Spleen (tissue), 11 donors: ENCODE results near the gene ABCA1. TPM values are rescaled to one million over a fixed set of nuclear protein-coding genes. Genes with fewer than 3 reads are reported as not detected.

Experiments
- DNase-seq: peaks from one replicate; pipeline ENCODE4 v3.0.0-alpha.2; 2020
- H3K27ac ChIP-seq, 8 donors: fragments of 200-600 bp; sonication (generic) in 7 of 8; 1 replicate in 4 of 8; 2 replicates in 4 of 8; pipeline versions ENCODE4 v1.5.0 to v1.8.0; 2016 to 2021; ENCODE audit warnings: inconsistent platforms in 4 of 8, mild to moderate bottlenecking in 4 of 8, moderate library complexity in 1 of 8
- H3K27me3 ChIP-seq, 7 donors: fragments of 200-600 bp; sonication (generic) in 6 of 7; replicated peaks in 1 of 7; 1 replicate in 4 of 7; 2 replicates in 3 of 7; pipeline versions ENCODE4 v1.5.0 to v1.8.0; 2016 to 2021; ENCODE audit warnings: inconsistent platforms in 3 of 7, mild to moderate bottlenecking in 1 of 7
- H3K36me3 ChIP-seq, 6 donors: fragments of 200-600 bp; sonication (generic) in 5 of 6; 1 replicate in 4 of 6; 2 replicates in 2 of 6; pipeline versions ENCODE4 v1.5.0 to v1.8.0; 2016 to 2021; ENCODE audit warnings: inconsistent platforms in 2 of 6
- H3K4me1 ChIP-seq, 6 donors: fragments of 200-600 bp; sonication (generic) in 5 of 6; 1 replicate in 3 of 6; 2 replicates in 3 of 6; pipeline versions ENCODE4 v1.5.0 to v1.8.0; 2016 to 2021; ENCODE audit warnings: inconsistent platforms in 3 of 6
- H3K4me3 ChIP-seq, 8 donors: fragments of 200-600 bp; sonication (generic) in 7 of 8; 1 replicate in 4 of 8; 2 replicates in 4 of 8; pipeline versions ENCODE4 v1.5.0 to v1.8.0; 2016 to 2021; ENCODE audit warnings: inconsistent platforms in 4 of 8, mild to moderate bottlenecking in 4 of 8, moderate library complexity in 2 of 8
- H3K9me3 ChIP-seq, 8 donors: fragments of 200-600 bp; sonication (generic) in 7 of 8; 1 replicate in 4 of 8; 2 replicates in 4 of 8; pipeline versions ENCODE4 v1.5.0 to v1.8.0; 2016 to 2021; ENCODE audit warnings: inconsistent platforms in 4 of 8
- POLR2A ChIP-seq, 3 donors: fragments of 450-650 bp; IDR thresholded peaks; one replicate each; pipeline ENCODE4 v1.5.1; 2017; ENCODE audit warnings: antibody characterized with exemption in 3 of 3, mild to moderate bottlenecking in 1 of 3
- POLR2AphosphoS5 ChIP-seq, 3 donors: sonication (generic); formaldehyde crosslinking; IDR thresholded peaks; one replicate each; pipeline ENCODE4 v1.5.1; 2017; ENCODE audit warnings: antibody characterized with exemption in 3 of 3
- WGBS, 5 donors: extraction: QIAGEN DNeasy Blood & Tissue Kit in 3 of 5; methylation state at CpG; one replicate each; pipeline versions ENCODE4 v1.1.5 to v1.1.7; 2013 to 2018; 5-methylcytosine and 5-hydroxymethylcytosine counted together
- intact Hi-C: fragments of 100-400 bp; cut with DNase I; formaldehyde crosslinking; loops from one replicate; pipeline ENCODE4 v1.15.0; 2023; ENCODE audit warnings: low total_unique reads
- polyA plus RNA-seq, 3 donors: library from polyadenylated mRNA; stranded (reverse); fragments of 200-250 nt; gene quantifications; one replicate each; pipeline ENCODE4 v1.2.1, GENCODE V29; 2013
- total RNA-seq, 7 donors: library from RNA; depleted of rRNA in 3 of 7; stranded (reverse); fragments of >200 nt in 3 of 7; fragmentation: NEBNext Ultra II Directional in 4 of 7; extraction: Animal tissue kit (Norgen Biotek cat#: 25700) in 4 of 7; gene quantifications; one replicate each; pipeline versions ENCODE4 v1.1.0 to v1.2.1, GENCODE V29; 2016 to 2021
- TF ChIP-seq, protein P1 (sequence below), 11 experiments: fragments of 200-600 bp in 7 of 11; fragments of 450-650 bp in 4 of 11; sonication (generic) in 4 of 11; IDR thresholded peaks in 8 of 11; conservative IDR thresholded peaks in 3 of 11; 1 replicate in 7 of 11; 2 replicates in 4 of 11; pipeline versions ENCODE4 v1.4.0 to v1.8.0; 2016 to 2021; ENCODE audit warnings: antibody characterized with exemption in 11 of 11, inconsistent platforms in 4 of 11, mild to moderate bottlenecking in 1 of 11
- donor health status: healthy with polysubstance abuse.
- donor health status: DM: no; HTN: no; CAD: no; lungs with moderate emphysema.
- donor health status: DM: no; HTN: no; CAD: no.
- donor health status: Bipolar disorder and iron deficiency.
- donor health status: healthy.
- donor health status: DM: no; HTN: no; CAD: no.
- donor health status: DM: yes; HTN: yes; CAD: no.

Gene ABCA1
- total and polyA plus RNA-seq, 10 donors: 4.5 to 78.4 (median 60.2) TPM

DNA sequence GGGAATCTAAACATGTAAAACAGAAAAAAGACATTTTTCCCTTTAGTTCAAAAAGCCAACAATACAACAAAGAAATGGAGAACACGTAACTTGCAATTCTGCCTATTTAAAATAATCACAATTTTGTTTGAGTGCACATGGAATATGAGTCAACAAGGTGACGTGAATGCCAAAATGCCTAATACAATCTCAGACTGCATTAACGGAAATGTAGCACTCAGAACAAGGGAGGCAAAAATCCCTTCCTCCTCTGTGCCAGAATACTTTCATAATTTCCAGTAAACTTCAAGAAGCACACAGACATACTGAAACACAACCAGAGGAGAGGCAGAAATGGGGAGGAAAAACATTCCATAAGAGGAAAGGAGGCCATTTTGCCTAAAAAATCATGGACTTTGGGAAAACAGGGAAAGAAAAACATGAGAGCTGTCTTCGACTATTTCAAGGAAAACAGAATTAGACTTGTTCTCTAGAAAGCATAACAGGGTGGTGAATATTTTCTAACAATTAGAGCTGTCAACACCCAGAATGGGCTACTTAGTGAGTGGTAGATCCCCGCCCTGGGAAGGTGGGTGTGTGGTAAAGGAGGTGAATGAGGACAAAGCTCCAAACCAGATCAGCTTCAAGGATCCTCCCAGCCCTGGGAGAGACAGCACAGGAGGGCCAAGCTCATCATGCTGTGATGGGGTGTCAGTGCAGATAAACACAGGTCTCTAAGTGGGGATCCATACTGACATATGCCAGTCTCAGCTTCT is 48.2 kb downstream of the ABCA1 start:
- no peaks in the 10 kb centered on the region for H3K9me3 ChIP-seq
- peaks cover 0 to 100% (median 10%) of the 10 kb centered on the region in 6 donors for H3K36me3 ChIP-seq
- H3K27ac ChIP-seq: peak overlapping the region in 7 of 8 donors; percentile 48 to 75 (median 58)
- intact Hi-C loops: no loop called here
- H3K4me1 ChIP-seq: no peaks in the 10 kb centered on the region
- no peak for DNase-seq
- TF ChIP-seq POLR2AphosphoS5 (IDR thresholded peaks at IDR 0.05): peak in 1 of 3 donors; percentile 22
- TF ChIP-seq POLR2A (IDR thresholded peaks at IDR 0.05): no peak
- 77 to 89% (median 83%) methylated on average over 5 of the region's 5 CpGs for WGBS, 5 donors
- H3K4me3 ChIP-seq: no peak overlapping the region
- H3K27me3 ChIP-seq: no peaks in the 10 kb centered on the region

DNA sequence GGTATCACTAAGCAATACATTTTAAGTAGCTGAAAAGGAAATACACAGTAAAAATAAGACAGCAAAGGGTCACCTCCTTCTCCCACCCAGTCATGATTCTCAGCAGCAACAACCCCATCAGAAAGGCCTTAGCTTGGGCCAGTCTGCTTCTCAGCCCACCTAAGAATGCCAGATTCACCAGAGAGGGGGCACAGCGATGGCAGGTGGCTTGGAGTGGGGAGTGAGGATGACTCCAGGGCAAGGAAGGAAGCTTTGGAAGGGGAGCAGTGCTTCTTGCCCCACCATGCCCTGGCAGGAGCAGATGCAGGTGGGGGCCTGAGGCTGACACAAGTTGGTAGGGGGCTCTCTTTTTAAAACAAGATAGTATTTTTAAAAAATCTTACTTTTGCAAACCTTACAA is 51.4 kb downstream of the ABCA1 start:
- DNase-seq: no peak
- 83 to 100% (median 98%) methylated on average over 1 of the region's 1 CpG for WGBS, 5 donors
- intact Hi-C loops: no loop called here

DNA sequence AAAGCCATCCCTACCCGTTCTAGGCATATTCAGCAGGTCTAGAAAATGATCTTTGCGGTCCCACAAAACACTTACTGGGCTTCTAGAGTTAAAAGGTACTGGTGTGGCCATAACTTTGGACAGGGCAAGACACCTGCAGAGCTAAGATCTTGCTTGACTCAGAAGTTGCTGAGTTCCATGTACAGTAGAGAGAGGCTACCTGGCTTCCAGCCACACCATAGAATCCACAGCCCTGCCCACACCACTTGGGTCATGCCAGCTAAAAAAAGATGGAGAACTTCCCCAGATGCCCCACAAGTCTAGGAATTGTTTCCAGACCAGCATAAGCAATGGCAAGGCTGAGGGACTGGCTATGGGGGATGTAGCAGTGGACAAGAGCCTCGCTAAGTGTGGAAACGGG is 52.1 kb downstream of the ABCA1 start:
- intact Hi-C loops: no loop called here
- DNase-seq: no peak
- Histone ChIP-seq H3K4me1 (peaks cover 0 to 32% (median 23%) of the 10 kb centered on the region in 6 donors), H3K36me3 (peaks cover 0 to 69% (median 0%) of the 10 kb centered on the region in 6 donors), H3K4me3 (no peak overlapping the region), H3K27ac (no peak overlapping the region), H3K27me3 (no peaks in the 10 kb centered on the region), H3K9me3 (no peaks in the 10 kb centered on the region)
- TF ChIP-seq, protein P1, sequence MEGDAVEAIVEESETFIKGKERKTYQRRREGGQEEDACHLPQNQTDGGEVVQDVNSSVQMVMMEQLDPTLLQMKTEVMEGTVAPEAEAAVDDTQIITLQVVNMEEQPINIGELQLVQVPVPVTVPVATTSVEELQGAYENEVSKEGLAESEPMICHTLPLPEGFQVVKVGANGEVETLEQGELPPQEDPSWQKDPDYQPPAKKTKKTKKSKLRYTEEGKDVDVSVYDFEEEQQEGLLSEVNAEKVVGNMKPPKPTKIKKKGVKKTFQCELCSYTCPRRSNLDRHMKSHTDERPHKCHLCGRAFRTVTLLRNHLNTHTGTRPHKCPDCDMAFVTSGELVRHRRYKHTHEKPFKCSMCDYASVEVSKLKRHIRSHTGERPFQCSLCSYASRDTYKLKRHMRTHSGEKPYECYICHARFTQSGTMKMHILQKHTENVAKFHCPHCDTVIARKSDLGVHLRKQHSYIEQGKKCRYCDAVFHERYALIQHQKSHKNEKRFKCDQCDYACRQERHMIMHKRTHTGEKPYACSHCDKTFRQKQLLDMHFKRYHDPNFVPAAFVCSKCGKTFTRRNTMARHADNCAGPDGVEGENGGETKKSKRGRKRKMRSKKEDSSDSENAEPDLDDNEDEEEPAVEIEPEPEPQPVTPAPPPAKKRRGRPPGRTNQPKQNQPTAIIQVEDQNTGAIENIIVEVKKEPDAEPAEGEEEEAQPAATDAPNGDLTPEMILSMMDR (IDR thresholded peaks at IDR 0.05 in 8 of 11, conservative IDR thresholded peaks at IDR 0.05 in 3 of 11): no peak
- TF ChIP-seq POLR2AphosphoS5 (IDR thresholded peaks at IDR 0.05) (no peak), POLR2A (IDR thresholded peaks at IDR 0.05) (no peak)
- 82 to 98% (median 95%) methylated on average over 4 of the region's 4 CpGs for WGBS, 5 donors

More for the DNA sequence above, 51.4 kb downstream of the ABCA1 start:
- no peaks in the 10 kb centered on the region for H3K9me3 ChIP-seq
- no peaks in the 10 kb centered on the region for H3K27me3 ChIP-seq
- TF ChIP-seq, protein P1 (IDR thresholded peaks at IDR 0.05 in 8 of 11, conservative IDR thresholded peaks at IDR 0.05 in 3 of 11): no peak
- TF ChIP-seq POLR2AphosphoS5 (IDR thresholded peaks at IDR 0.05) (no peak), POLR2A (IDR thresholded peaks at IDR 0.05) (no peak)
- peaks cover 0 to 28% (median 20%) of the 10 kb centered on the region in 6 donors for H3K4me1 ChIP-seq
- no peak overlapping the region for H3K4me3 ChIP-seq
- H3K36me3 ChIP-seq: peaks cover 0 to 75% (median 0%) of the 10 kb centered on the region in 6 donors
- H3K27ac ChIP-seq: no peak overlapping the region

- H3K36me3 ChIP-seq: peaks cover 0 to 66% (median 0%) of the 10 kb centered on the region in 6 donors
- H3K4me3 ChIP-seq: no peak overlapping the region
- no peaks in the 10 kb centered on the region for H3K27me3 ChIP-seq
- DNase-seq: no peak
- WGBS, 5 donors: 84 to 96% (median 95%) methylated on average over 3 of the region's 3 CpGs
- no peak overlapping the region for H3K27ac ChIP-seq
- peaks cover 0 to 34% (median 23%) of the 10 kb centered on the region in 6 donors for H3K4me1 ChIP-seq
- H3K9me3 ChIP-seq: no peaks in the 10 kb centered on the region
- intact Hi-C loops: no loop called here
- TF ChIP-seq POLR2AphosphoS5 (IDR thresholded peaks at IDR 0.05): no peak
- no peak for TF ChIP-seq POLR2A (IDR thresholded peaks at IDR 0.05)
- TF ChIP-seq, protein P1 (IDR thresholded peaks at IDR 0.05 in 8 of 11, conservative IDR thresholded peaks at IDR 0.05 in 3 of 11): no peak
These were observed 52.6 kb downstream of the ABCA1 start for GRCh38 chr9:104875320-104875719.
